HEK293 (cell line): ENCODE results near the gene MCAT.

Experiments used
- CTCF ChIA-PET: fragments of 350-600 bp; formaldehyde crosslinking; extraction: SDS; loops from one replicate; lab custom pipeline; 2021; ENCODE audit warnings: antibody characterized with exemption; lab: Yijun Ruan, JAX
- POLR2A ChIA-PET: fragments of 300-600 bp; formaldehyde crosslinking; extraction: SDS; loops from one replicate; lab custom pipeline; 2020; ENCODE audit warnings: antibody characterized with exemption, inconsistent platforms; lab: Yijun Ruan, JAX
- H3K27ac ChIP-seq: fragments of 200-500 bp; sonication (Bioruptor generic); 2 replicates; pipeline ENCODE4 v1.5.1; 2014; ENCODE audit warnings: low read depth, low read length, control low read depth, inconsistent platforms; ENCODE audit errors: extremely low read depth
- H3K36me3 ChIP-seq, 2 experiments: fragments of 200-500 bp in 1 of 2; sonication (Bioruptor generic) in 1 of 2; 1 replicate in 1 of 2; 2 replicates in 1 of 2; pipeline ENCODE4 v1.5.1; 2014 to 2017; ENCODE audit warnings: inconsistent platforms in 2 of 2, low read length in 2 of 2; ENCODE audit not compliant: control insufficient read depth in 2 of 2, insufficient read depth in 1 of 2
- H3K4me1 ChIP-seq: fragments of 200-500 bp; sonication (Bioruptor generic); 2 replicates; pipeline ENCODE4 v1.5.1; 2014; ENCODE audit warnings: mild to moderate bottlenecking, low read length, inconsistent platforms; ENCODE audit not compliant: control insufficient read depth, insufficient read depth
- H3K4me3 ChIP-seq: 2 replicates; pipeline ENCODE4 v1.5.1; 2011; ENCODE audit warnings: low read depth, mild to moderate bottlenecking, control low read depth, low read length, moderate library complexity
- H3K9me3 ChIP-seq: fragments of 200-500 bp; sonication (Bioruptor generic); 2 replicates; pipeline ENCODE4 v1.5.1; 2014; ENCODE audit warnings: low read depth, low read length, inconsistent platforms; ENCODE audit not compliant: control insufficient read depth, insufficient read depth
- FEZF1 ChIP-seq: fragments of 450-650 bp; formaldehyde crosslinking; IDR thresholded peaks from 2 replicates; pipeline ENCODE4 v1.5.1; 2016; ENCODE audit warnings: missing biosample characterization, missing genetic modification characterization
- HIC1 ChIP-seq: fragments of 450-650 bp; formaldehyde crosslinking; IDR thresholded peaks from 2 replicates; pipeline ENCODE4 v1.5.1; 2016; ENCODE audit warnings: missing biosample characterization, missing genetic modification characterization
- HOXD13 ChIP-seq: sonication (generic); formaldehyde crosslinking; IDR thresholded peaks from 2 replicates; pipeline ENCODE4 v1.8.0; 2022; ENCODE audit warnings: missing genetic modification reagents, borderline replicate concordance
- KLF1 ChIP-seq: fragments of 450-650 bp; formaldehyde crosslinking; IDR thresholded peaks from 2 replicates; pipeline ENCODE4 v1.5.1; 2016; ENCODE audit warnings: missing biosample characterization, missing genetic modification characterization
- KLF10 ChIP-seq: fragments of 450-650 bp; IDR thresholded peaks from 2 replicates; pipeline ENCODE4 v1.5.1; 2018; ENCODE audit warnings: missing biosample characterization, mild to moderate bottlenecking, missing genetic modification characterization
- KLF7 ChIP-seq: fragments of 450-650 bp; formaldehyde crosslinking; IDR thresholded peaks from 2 replicates; pipeline ENCODE4 v1.5.1; 2016; ENCODE audit warnings: missing biosample characterization, missing genetic modification characterization, borderline replicate concordance
- PBX3 ChIP-seq: sonication (generic); formaldehyde crosslinking; IDR thresholded peaks from 2 replicates; pipeline ENCODE4 v1.8.1; 2022; ENCODE audit warnings: mild to moderate bottlenecking, moderate library complexity, missing genetic modification reagents
- SCRT1 ChIP-seq: fragments of 450-650 bp; formaldehyde crosslinking; IDR thresholded peaks from 2 replicates; pipeline ENCODE4 v1.5.1; 2016; ENCODE audit warnings: missing biosample characterization, missing genetic modification characterization, borderline replicate concordance
- SP3 ChIP-seq: fragments of 450-650 bp; formaldehyde crosslinking; IDR thresholded peaks from 2 replicates; pipeline ENCODE4 v1.5.1; 2016; ENCODE audit warnings: missing biosample characterization, missing genetic modification characterization
- SP7 ChIP-seq: fragments of 450-650 bp; formaldehyde crosslinking; IDR thresholded peaks from 2 replicates; pipeline ENCODE4 v1.5.1; 2016; ENCODE audit warnings: missing biosample characterization, missing genetic modification characterization
- TRIM28 ChIP-seq: IDR thresholded peaks from 2 replicates; pipeline ENCODE4 v1.6.1; 2011; ENCODE audit warnings: low read length, control low read depth, borderline replicate concordance
- WT1 ChIP-seq: fragments of 450-650 bp; formaldehyde crosslinking; IDR thresholded peaks from 2 replicates; pipeline ENCODE4 v1.5.1; 2016; ENCODE audit warnings: missing biosample characterization, missing genetic modification characterization
- YY2 ChIP-seq: fragments of 450-650 bp; formaldehyde crosslinking; IDR thresholded peaks from 2 replicates; pipeline ENCODE4 v1.5.1; 2016; ENCODE audit warnings: missing biosample characterization, missing genetic modification characterization
- ZNF2 ChIP-seq: fragments of 450-650 bp; formaldehyde crosslinking; IDR thresholded peaks from 2 replicates; pipeline ENCODE4 v1.5.1; 2016; ENCODE audit warnings: missing biosample characterization, missing genetic modification characterization
- ZNF223 ChIP-seq: fragments of 450-650 bp; formaldehyde crosslinking; IDR thresholded peaks from 2 replicates; pipeline ENCODE4 v1.5.1; 2016; ENCODE audit warnings: missing biosample characterization, missing genetic modification characterization
- ZNF23 ChIP-seq: fragments of 450-650 bp; formaldehyde crosslinking; IDR thresholded peaks from 2 replicates; pipeline ENCODE4 v1.5.1; 2016; ENCODE audit warnings: missing biosample characterization, missing genetic modification characterization, borderline replicate concordance
- ZNF266 ChIP-seq: fragments of 450-650 bp; formaldehyde crosslinking; IDR thresholded peaks from 2 replicates; pipeline ENCODE4 v1.5.1; 2016; ENCODE audit warnings: missing biosample characterization, missing genetic modification characterization, low read depth
- ZNF354C ChIP-seq: fragments of 450-650 bp; formaldehyde crosslinking; IDR thresholded peaks from 2 replicates; pipeline ENCODE4 v1.5.1; 2016; ENCODE audit warnings: missing biosample characterization, missing genetic modification characterization, low read depth, borderline replicate concordance
- ZNF501 ChIP-seq: fragments of 450-650 bp; formaldehyde crosslinking; IDR thresholded peaks from 2 replicates; pipeline ENCODE4 v1.5.1; 2016; ENCODE audit warnings: missing biosample characterization, missing genetic modification characterization
- ZNF548 ChIP-seq: fragments of 450-650 bp; formaldehyde crosslinking; IDR thresholded peaks from 2 replicates; pipeline ENCODE4 v1.5.1; 2016; ENCODE audit warnings: missing biosample characterization, missing genetic modification characterization
- ZNF658 ChIP-seq: fragments of 450-650 bp; formaldehyde crosslinking; IDR thresholded peaks from 2 replicates; pipeline ENCODE4; 2016; ENCODE audit warnings: missing biosample characterization, missing genetic modification characterization
- ZNF76 ChIP-seq: fragments of 450-650 bp; formaldehyde crosslinking; IDR thresholded peaks from 2 replicates; pipeline ENCODE4; 2016; ENCODE audit warnings: low read depth, missing biosample characterization, missing genetic modification characterization, borderline replicate concordance
- ZNF791 ChIP-seq: fragments of 450-650 bp; formaldehyde crosslinking; IDR thresholded peaks from 2 replicates; pipeline ENCODE4 v1.5.1; 2016; ENCODE audit warnings: missing biosample characterization, missing genetic modification characterization
- ZSCAN30 ChIP-seq: fragments of 450-650 bp; IDR thresholded peaks from 2 replicates; pipeline ENCODE4 v1.5.1; 2018; ENCODE audit warnings: missing biosample characterization, mild to moderate bottlenecking, missing genetic modification characterization, moderate library complexity
- TF ChIP-seq, protein P1 (sequence below): fragments of 450-650 bp; formaldehyde crosslinking; IDR thresholded peaks from 2 replicates; pipeline ENCODE4 v1.5.1; 2017; ENCODE audit warnings: missing biosample characterization, mild to moderate bottlenecking, missing genetic modification characterization, moderate library complexity
- TF ChIP-seq, protein P2 (sequence below): fragments of 450-650 bp; formaldehyde crosslinking; conservative IDR thresholded peaks from 2 replicates; pipeline ENCODE4 v1.5.1; 2016; ENCODE audit warnings: low read depth, missing biosample characterization, missing genetic modification characterization
- TF ChIP-seq, protein P3 (sequence below): fragments of 450-650 bp; formaldehyde crosslinking; IDR thresholded peaks from 2 replicates; pipeline ENCODE4 v1.5.1; 2016; ENCODE audit warnings: missing biosample characterization, missing genetic modification characterization

MCAT gene

DNA sequence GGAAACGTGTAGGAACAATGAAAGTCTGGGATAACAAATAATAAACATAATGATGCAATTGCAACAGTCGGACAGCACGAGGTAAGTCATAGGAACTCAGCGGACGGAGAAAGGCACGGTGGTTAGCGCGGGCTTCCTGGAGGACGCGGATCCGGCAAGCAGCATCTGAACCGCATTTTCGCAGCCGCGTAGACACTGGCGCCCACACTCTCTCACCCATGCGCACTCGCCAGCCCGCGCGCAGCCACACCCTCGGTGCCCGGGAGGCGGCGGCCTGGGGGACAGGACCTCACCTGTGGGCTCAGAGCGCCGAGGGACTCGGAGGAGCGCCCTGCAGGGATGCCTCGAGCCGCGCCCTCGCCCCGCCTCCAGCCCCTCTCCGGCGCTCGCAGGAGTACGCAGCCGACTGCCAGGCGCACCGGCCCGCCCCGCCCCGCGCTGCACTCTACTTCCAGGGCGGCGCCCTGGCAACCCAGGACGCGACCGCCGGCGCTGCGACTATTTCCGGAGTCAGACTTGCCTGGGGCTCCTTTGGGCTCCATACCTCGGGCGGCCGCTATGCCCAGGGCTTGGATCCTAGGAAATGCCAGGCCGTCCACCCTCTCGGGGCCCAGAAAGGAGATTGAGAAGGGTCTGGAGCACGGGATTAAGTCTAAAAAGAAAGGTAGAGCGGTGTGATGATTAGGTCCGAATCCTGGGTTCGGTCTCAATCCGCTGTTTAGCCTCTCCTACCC lies 54.0 kb downstream of the MCAT start, which contains the start of gene TTLL1:
TSS of gene TTLL1 (minus strand) at position 408 of the 734 bp plus-strand sequence. CDS start 13,805 bp downstream, outside the sequence.
- Histone ChIP-seq H3K4me3 (peak within 1 kb of the TSS; percentile 73), H3K9me3 (no peaks in the 10 kb centered on the region), H3K4me1 (no peaks in the 10 kb centered on the region), H3K36me3 (no peaks in the 10 kb centered on the region; a peak in 1 of 3 replicates), H3K27ac (peak within 1 kb of the TSS; percentile 45)
- CTCF ChIA-PET: interaction anchor here (0.7 kb wide), 1 partner anchor 221 kb away, joined by 3 read pairs; no protein-coding TSS in a partner anchor
- POLR2A ChIA-PET: no interaction called here
- TF ChIP-seq ZNF548: no peak
- peak; percentile 99 for TF ChIP-seq KLF10 (tag by site-specific recombination)
- no peak for TF ChIP-seq ZNF791 (tag by site-specific recombination)
- TF ChIP-seq, protein P1, sequence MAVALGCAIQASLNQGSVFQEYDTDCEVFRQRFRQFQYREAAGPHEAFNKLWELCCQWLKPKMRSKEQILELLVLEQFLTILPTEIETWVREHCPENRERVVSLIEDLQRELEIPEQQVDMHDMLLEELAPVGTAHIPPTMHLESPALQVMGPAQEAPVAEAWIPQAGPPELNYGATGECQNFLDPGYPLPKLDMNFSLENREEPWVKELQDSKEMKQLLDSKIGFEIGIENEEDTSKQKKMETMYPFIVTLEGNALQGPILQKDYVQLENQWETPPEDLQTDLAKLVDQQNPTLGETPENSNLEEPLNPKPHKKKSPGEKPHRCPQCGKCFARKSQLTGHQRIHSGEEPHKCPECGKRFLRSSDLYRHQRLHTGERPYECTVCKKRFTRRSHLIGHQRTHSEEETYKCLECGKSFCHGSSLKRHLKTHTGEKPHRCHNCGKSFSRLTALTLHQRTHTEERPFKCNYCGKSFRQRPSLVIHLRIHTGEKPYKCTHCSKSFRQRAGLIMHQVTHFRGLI: 0 out of 2 replicates have a peak, but pooled peaks have one; percentile 31
- TF ChIP-seq SCRT1 (tag by site-specific recombination): peak; percentile 61; the same call in 1 of the 2 replicates
- no peak for TF ChIP-seq ZNF266
- TF ChIP-seq SP7: peak; percentile 71
- peak; percentile 95 for TF ChIP-seq TRIM28
- peak; percentile 44; the same call in 1 of the 2 replicates for TF ChIP-seq ZNF2 (tag by site-specific recombination)
- no peak for TF ChIP-seq ZNF223
- TF ChIP-seq WT1 (tag by site-specific recombination): peak; percentile 13; the same call in 1 of the 2 replicates
- TF ChIP-seq ZNF354C (tag by site-specific recombination): no peak
- TF ChIP-seq ZNF23: no peak
- TF ChIP-seq, protein P2, sequence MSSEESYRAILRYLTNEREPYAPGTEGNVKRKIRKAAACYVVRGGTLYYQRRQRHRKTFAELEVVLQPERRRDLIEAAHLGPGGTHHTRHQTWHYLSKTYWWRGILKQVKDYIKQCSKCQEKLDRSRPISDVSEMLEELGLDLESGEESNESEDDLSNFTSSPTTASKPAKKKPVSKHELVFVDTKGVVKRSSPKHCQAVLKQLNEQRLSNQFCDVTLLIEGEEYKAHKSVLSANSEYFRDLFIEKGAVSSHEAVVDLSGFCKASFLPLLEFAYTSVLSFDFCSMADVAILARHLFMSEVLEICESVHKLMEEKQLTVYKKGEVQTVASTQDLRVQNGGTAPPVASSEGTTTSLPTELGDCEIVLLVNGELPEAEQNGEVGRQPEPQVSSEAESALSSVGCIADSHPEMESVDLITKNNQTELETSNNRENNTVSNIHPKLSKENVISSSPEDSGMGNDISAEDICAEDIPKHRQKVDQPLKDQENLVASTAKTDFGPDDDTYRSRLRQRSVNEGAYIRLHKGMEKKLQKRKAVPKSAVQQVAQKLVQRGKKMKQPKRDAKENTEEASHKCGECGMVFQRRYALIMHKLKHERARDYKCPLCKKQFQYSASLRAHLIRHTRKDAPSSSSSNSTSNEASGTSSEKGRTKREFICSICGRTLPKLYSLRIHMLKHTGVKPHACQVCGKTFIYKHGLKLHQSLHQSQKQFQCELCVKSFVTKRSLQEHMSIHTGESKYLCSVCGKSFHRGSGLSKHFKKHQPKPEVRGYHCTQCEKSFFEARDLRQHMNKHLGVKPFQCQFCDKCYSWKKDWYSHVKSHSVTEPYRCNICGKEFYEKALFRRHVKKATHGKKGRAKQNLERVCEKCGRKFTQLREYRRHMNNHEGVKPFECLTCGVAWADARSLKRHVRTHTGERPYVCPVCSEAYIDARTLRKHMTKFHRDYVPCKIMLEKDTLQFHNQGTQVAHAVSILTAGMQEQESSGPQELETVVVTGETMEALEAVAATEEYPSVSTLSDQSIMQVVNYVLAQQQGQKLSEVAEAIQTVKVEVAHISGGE (tag by site-specific recombination): peak; percentile 88
- TF ChIP-seq HOXD13 (CRISPR knock-in tag): no peak
- TF ChIP-seq YY2 (tag by site-specific recombination): peak; percentile 50; the same call in 1 of the 2 replicates
- TF ChIP-seq SP3 (tag by site-specific recombination): peak; percentile 80
- TF ChIP-seq ZSCAN30 (tag by site-specific recombination): peak; percentile 74
- peak; percentile 89 for TF ChIP-seq KLF1 (tag by site-specific recombination)
- 0 out of 2 replicates have a peak, but pooled peaks have one; percentile 34 for TF ChIP-seq HIC1
- no peak for TF ChIP-seq FEZF1 (tag by site-specific recombination)
- TF ChIP-seq ZNF501 (tag by site-specific recombination): 0 out of 2 replicates have a peak, but pooled peaks have one; percentile 42
- TF ChIP-seq KLF7 (tag by site-specific recombination): peak; percentile 76; the same call in 1 of the 2 replicates
- TF ChIP-seq, protein P3, sequence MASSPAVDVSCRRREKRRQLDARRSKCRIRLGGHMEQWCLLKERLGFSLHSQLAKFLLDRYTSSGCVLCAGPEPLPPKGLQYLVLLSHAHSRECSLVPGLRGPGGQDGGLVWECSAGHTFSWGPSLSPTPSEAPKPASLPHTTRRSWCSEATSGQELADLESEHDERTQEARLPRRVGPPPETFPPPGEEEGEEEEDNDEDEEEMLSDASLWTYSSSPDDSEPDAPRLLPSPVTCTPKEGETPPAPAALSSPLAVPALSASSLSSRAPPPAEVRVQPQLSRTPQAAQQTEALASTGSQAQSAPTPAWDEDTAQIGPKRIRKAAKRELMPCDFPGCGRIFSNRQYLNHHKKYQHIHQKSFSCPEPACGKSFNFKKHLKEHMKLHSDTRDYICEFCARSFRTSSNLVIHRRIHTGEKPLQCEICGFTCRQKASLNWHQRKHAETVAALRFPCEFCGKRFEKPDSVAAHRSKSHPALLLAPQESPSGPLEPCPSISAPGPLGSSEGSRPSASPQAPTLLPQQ (tag by site-specific recombination): peak; percentile 41; the same call in 1 of the 2 replicates
- peak; percentile 61; the same call in 1 of the 2 replicates for TF ChIP-seq ZNF76 (tag by site-specific recombination)
- TF ChIP-seq ZNF658 (tag by site-specific recombination): no peak
- no peak for TF ChIP-seq PBX3 (CRISPR knock-in tag)
